Activated CD4-positive, alpha-beta T cell treated with anti-CD3 and anti-CD28 coated beads for 4 hours (primary cell): ENCODE data around the gene SAPCD1.

Experiments
- DNase-seq, 2 donors: peaks; one replicate each; pipeline ENCODE4 v3.0.0-alpha.2; 2020

SAPCD1 gene

GRCh38 chr6:31729979-31730630 is 32.4 kb upstream of the SAPCD1 start:
- DNase-seq = peak; percentile 52 to 57

GRCh38 chr6:31730631-31731086 is 31.8 kb upstream of the SAPCD1 start:
- DNase-seq = no peak

- DNase-seq = no peak
Measured at GRCh38 chr6:31732029-31732428, 30.4 kb upstream of the SAPCD1 start.

DNA sequence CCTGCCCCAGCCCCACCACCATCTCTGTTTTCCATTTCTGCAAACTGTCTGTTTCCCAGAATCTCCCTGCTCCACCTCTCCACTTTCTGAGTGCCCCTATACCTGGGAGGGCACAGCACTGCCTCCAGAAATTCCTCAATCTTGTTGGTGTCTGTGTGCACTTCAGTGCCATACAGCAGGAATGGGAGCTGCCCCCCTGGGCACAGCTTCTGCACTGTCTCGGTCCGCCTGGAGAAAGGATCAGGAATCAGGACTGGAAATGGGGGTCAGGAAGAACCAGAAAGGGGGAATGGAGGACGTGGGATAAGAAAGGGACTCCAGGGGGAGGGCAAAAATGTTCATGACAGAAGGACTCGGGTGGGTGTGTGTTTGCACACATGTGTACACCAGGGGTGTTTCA is 28.7 kb upstream of the SAPCD1 start:
- no peak for DNase-seq

DNA sequence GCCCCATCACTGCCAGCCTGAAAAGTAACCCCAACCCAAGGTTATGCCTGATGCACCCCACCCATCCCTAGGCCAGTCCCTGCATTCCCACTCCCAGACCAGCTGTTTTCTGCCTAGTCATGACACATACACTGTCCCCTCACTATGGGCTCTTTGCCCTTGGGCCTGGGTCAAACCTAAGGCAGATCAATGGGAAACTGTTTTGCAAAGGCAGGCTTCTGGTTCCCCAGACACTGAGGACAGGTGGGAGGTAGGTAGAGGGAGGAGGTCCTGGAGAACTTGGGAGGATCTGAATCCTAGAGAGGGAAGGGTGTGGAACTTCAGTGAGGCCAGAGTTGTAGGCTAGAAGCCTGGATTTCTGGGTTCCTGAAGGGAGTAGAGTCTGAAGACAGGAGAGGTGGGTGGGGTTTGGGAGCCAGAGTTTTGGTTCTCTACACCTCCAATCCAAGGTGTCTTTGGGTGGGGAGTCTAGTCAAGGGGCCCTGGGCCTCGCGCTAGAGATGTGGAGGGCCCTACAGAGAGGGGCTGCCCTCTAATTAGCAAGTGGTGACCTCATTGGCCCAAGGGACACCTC is 28.1 kb upstream of the SAPCD1 start:
- no peak for DNase-seq

DNA sequence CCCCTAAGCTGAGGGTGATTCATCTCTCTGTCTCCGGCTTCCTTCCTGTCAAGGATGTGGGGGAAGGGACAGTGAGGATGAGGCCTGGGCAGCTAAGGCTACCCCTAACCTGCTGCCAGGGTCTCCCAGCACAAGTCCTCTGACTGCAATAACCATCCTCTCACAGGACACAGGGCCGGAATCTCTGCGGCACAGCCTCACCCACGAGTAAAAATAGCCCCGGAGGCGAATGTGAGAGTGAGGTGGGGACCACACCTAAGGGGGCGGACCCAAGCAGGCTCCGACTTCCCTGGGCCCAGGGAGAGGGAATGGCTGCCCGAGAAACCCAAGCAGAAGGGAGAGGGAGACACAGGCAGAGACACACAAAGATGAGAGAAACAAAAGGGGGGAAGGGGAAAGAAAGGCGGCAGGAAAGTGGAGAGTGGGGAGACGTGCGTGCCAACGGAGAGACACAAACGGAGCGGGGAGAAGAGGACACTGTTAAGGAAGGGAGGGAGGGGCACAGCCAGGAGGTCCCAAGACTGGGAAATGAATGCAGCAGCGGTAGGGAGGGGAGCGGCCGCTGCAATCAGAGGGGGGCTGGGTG is 27.5 kb upstream of the SAPCD1 start:
- peak; percentile 51 to 60 for DNase-seq

- DNase-seq = peak; percentile 76 to 78
Measured at GRCh38 chr6:31736021-31736767, 26.3 kb upstream of the SAPCD1 start, which contains the start of gene CLIC1. CLIC1 (minus strand) TSS chr6:31736530; CDS start chr6:31736300, 230 bp downstream.

GRCh38 chr6:31736768-31737314 is 25.6 kb upstream of the SAPCD1 start:
- no peak for DNase-seq

DNA sequence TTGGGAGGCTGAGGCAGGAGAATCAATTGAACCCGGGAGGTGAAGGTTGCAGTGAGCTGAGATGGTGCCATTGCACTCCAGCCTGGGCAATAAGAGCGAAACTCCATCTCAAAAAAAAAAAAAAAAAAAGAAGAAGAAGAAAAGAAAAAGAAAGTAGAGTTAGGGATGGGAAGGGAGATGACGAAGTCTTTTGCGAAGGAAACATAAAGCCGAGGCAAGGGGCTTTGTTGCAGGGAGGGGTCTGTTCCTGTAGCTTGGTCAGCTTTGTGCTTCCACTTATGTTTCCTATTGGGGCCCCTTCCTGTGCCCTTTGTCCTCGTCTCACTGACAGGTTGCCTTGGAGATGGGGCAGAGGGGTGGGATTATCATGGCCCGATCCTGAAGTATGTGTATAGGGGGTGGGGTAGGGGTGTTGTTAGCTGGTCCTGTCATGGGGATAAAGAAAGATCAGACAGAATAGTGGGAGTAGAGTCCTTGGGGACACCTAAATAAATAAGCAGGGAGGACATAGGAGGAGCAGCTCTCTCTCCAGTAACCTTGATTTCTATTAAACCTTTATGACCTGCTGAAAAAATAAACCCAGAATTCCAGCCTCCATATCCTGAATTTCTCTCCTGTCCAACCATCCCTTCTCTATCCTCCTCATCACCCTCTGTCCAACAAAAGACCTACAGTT is 25.0 kb upstream of the SAPCD1 start:
- peak in 1 of 2 donors; percentile 4 for DNase-seq

- peak; percentile 58 to 66 for DNase-seq
Measured at GRCh38 chr6:31737991-31738979, 24.2 kb upstream of the SAPCD1 start.

DNA sequence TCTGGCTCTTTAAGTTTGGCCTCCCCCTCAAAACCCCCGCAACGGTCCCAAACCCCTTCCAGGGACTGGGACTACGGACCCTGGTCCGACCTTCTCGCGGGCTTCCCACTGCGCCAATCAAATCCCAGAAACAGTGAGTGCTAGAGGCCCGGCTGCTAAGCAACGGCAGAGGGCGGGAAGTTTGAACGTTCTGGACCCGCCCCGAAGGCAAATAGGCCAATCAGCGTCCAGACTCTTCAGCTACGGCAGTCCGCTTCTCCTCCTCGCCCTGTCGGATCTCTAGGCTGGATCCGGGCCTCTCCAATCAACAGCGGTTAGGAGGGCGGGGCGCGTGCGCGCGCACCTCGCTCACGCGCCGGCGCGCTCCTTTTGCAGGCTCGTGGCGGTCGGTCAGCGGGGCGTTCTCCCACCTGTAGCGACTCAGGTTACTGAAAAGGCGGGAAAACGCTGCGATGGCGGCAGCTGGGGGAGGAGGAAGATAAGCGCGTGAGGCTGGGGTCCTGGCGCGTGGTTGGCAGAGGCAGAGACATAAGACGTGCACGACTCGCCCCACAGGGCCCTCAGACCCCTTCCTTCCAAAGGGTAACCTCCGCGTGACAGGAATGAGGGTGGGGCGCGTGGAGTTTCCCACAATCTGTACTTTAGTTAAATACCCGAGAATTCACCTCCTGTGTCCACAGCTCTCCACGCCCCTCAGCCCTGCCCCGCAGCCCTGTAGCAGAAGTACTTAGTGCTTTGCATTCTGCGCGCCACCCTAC is 22.6 kb upstream of the SAPCD1 start, which contains the start of gene MSH5:
Gene MSH5 (plus strand): TSS at position 367 of the 758 bp plus-strand sequence. CDS start 462 bp downstream, outside the sequence.
- DNase-seq = peak; percentile 93

- no peak for DNase-seq
Measured at GRCh38 chr6:31740397-31741223, 21.8 kb upstream of the SAPCD1 start.

GRCh38 chr6:31741815-31742214 is 20.6 kb upstream of the SAPCD1 start:
- DNase-seq = no peak

DNA sequence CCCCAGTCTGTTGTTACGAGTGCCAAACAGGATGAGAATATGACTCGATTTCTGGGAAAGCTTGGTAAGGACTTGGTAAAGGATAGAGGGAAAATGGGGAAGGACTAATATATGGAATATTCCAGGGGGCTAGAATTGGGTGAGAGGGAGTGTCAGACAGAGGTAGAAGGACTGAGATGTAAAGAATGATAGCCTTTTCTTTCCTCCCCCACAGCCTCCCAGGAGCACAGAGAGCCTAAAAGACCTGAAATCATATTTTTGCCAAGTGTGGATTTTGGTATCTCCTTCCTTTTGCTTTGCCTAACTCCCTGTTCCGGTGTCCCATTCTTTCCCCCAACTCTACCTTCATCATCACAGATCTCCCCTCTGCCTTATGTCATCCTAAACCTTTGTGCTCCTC is 19.6 kb upstream of the SAPCD1 start:
- no peak for DNase-seq

DNA sequence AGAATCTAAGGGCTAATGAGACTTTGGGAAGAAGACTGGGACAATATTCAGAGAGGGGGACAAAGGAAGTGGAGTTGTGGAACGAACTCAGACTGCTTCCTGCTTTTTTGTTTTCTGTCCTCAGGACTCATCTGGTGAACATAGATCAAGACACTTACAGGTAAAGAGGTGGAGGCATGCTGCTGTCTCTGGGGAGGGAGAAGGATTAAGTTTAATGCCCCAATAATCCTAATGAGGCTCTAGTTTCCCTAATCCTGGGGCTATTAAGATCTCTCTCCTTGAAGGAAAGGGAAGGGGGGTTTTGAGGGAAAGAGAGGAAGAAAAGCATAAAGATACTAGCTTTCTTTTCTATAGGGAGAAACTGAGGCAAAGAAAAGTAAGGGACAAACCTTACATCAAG is 18.0 kb upstream of the SAPCD1 start:
- DNase-seq = no peak

GRCh38 chr6:31749301-31750036 is 13.0 kb upstream of the SAPCD1 start:
- DNase-seq = no peak

- DNase-seq = no peak
Measured at GRCh38 chr6:31750411-31751022, 11.9 kb upstream of the SAPCD1 start.

DNA sequence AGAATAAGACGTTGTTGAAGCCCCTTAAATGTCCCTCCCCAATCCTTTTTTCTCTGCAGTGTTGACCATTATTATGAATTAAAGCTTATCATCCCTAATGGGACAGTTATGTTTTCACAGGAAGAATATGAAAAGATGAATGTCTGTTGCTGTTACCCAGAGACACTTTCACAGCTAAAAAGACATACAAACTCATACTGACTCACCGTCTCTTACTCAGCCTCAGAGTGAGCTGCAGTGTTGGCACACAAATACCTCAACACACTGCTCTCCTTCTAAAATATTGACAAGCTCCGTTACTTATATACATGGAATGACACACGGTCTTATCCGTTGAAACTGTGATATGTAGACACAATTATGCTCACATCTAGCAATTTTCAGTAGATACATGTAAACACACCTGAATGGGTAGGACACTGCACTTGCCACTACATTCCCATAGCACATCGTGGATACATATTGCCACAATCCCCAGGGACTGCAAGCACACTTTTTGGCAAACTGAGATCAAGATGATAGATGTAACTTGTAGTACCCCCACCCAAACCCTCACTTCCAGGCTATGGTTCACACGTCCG is 9.6 kb upstream of the SAPCD1 start:
- no peak for DNase-seq
